DND-41 (cell line): ENCODE data around the gene LRRC3B.

Experiments
- ATAC-seq: fragments of 200-7000 bp; cut with Tn5 transposase; 3 replicates; pipeline ENCODE4 v1.9.1; 2021; ENCODE audit warnings: low read depth; ENCODE audit not compliant: insufficient read depth
- DNase-seq: peaks from one replicate; pipeline ENCODE4 v3.0.0-alpha.2; 2020
- H2AFZ ChIP-seq: 2 replicates; pipeline ENCODE4 v1.6.0; 2012; ENCODE audit warnings: low read depth, low read length
- H3K27ac ChIP-seq: 2 replicates; pipeline ENCODE4 v1.5.1; 2012; ENCODE audit warnings: low read length, inconsistent platforms
- H3K27me3 ChIP-seq: fragments of 200-600 bp; sonication (generic); 2 replicates; pipeline ENCODE4 v1.6.0; 2012; ENCODE audit warnings: low read length, mild to moderate bottlenecking, inconsistent platforms; ENCODE audit not compliant: insufficient read depth, poor library complexity
- H3K36me3 ChIP-seq: 2 replicates; pipeline ENCODE4 v1.5.1; 2012; ENCODE audit warnings: low read length, inconsistent platforms; ENCODE audit not compliant: insufficient read depth
- H3K4me1 ChIP-seq: 2 replicates; pipeline ENCODE4 v1.5.1; 2012; ENCODE audit warnings: mild to moderate bottlenecking, low read length; ENCODE audit not compliant: insufficient read depth
- H3K4me2 ChIP-seq: 2 replicates; pipeline ENCODE4 v1.6.0; 2012; ENCODE audit warnings: mild to moderate bottlenecking, moderate library complexity, low read length, inconsistent platforms; ENCODE audit not compliant: insufficient read depth
- H3K4me3 ChIP-seq, 2 experiments: fragments of 200-600 bp in 1 of 2; shearing (Covaris generic) in 1 of 2; 2 replicates each; pipeline ENCODE4 v1.5.1; 2012 to 2016; ENCODE audit warnings: inconsistent platforms in 2 of 2, low read length in 2 of 2, mild to moderate bottlenecking in 2 of 2, low read depth in 1 of 2, moderate library complexity in 1 of 2
- H3K79me2 ChIP-seq: 2 replicates; pipeline ENCODE4 v1.6.0; 2012; ENCODE audit warnings: low read length, inconsistent platforms; ENCODE audit not compliant: insufficient read depth
- H3K9ac ChIP-seq: 2 replicates; pipeline ENCODE4 v1.6.0; 2012; ENCODE audit warnings: low read depth, mild to moderate bottlenecking, inconsistent platforms, low read length, moderate library complexity
- H3K9me3 ChIP-seq: 2 replicates; pipeline ENCODE4 v1.5.1; 2012; ENCODE audit warnings: low read length, moderate library complexity, mild to moderate bottlenecking, inconsistent platforms; ENCODE audit not compliant: insufficient read depth, severe bottlenecking
- H4K20me1 ChIP-seq: 2 replicates; pipeline ENCODE4 v1.6.0; 2012; ENCODE audit warnings: low read length; ENCODE audit not compliant: insufficient read depth
- CTCF ChIP-seq: IDR thresholded peaks from 2 replicates; pipeline ENCODE4 v1.5.1; 2012; ENCODE audit warnings: borderline replicate concordance, low read length, moderate library complexity, mild to moderate bottlenecking; ENCODE audit not compliant: poor library complexity, severe bottlenecking; ENCODE audit errors: extremely low read depth
- EZH2 ChIP-seq: IDR thresholded peaks from 3 replicates; pipeline ENCODE4 v1.6.1; 2012; ENCODE audit warnings: borderline replicate concordance, low read depth, mild to moderate bottlenecking, moderate library complexity, low read length, inconsistent platforms; ENCODE audit not compliant: severe bottlenecking

The LRRC3B gene

DNA sequence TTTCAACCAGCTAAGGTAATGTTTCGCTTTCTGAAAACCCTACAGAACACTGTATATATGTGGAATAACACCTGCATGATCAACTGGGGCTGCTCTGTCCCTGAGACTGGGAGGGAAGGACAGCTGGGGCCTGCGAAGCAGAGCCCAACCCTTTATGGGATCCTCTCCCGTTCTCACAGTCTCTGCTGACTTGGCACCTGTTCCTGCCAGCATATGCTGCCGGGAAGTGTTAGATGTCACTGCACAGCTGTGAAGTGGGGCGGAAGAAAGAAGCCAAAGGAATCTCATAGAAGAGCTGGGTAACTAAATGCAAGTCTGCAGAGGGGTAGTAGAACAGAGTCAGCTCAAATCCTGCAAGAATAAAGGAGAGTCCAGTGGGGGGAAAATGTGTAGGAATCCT lies 29.6 kb downstream of the LRRC3B start:
- TF ChIP-seq CTCF (no peak), EZH2 (no peak)
- Histone ChIP-seq H3K27ac (no peak overlapping the region), H3K4me3 (no peak overlapping the region), H3K9ac (no peak overlapping the region), H3K36me3 (no peaks in the 10 kb centered on the region), H3K79me2 (no peaks in the 10 kb centered on the region), H2AFZ (no peak overlapping the region), H3K4me1 (no peaks in the 10 kb centered on the region), H3K9me3 (no peaks in the 10 kb centered on the region), H3K27me3 (no peaks in the 10 kb centered on the region), H3K4me2 (no peak overlapping the region), H4K20me1 (no peaks in the 10 kb centered on the region)
- ATAC-seq (no peak), DNase-seq (no peak)

- H3K4me1 ChIP-seq: no peaks in the 10 kb centered on the region
- H3K36me3 ChIP-seq: no peaks in the 10 kb centered on the region
- H3K9me3 ChIP-seq: no peaks in the 10 kb centered on the region
- ATAC-seq (no peak), DNase-seq (no peak)
- no peak overlapping the region for H2AFZ ChIP-seq
- TF ChIP-seq CTCF (no peak), EZH2 (no peak)
- H4K20me1 ChIP-seq: no peaks in the 10 kb centered on the region
- no peak overlapping the region for H3K9ac ChIP-seq
- no peak overlapping the region for H3K4me3 ChIP-seq
- no peak overlapping the region for H3K4me2 ChIP-seq
- H3K27ac ChIP-seq: no peak overlapping the region
- no peaks in the 10 kb centered on the region for H3K79me2 ChIP-seq
- H3K27me3 ChIP-seq: no peaks in the 10 kb centered on the region
These were observed 31.3 kb downstream of the LRRC3B start for GRCh38 chr3:26653811-26654425.

GRCh38 chr3:26655231-26655630 lies 32.7 kb downstream of the LRRC3B start:
- DNase-seq (no peak), ATAC-seq (no peak)
- Histone ChIP-seq H3K9ac (no peak overlapping the region), H3K79me2 (no peaks in the 10 kb centered on the region), H3K4me2 (no peak overlapping the region), H3K4me1 (no peaks in the 10 kb centered on the region), H3K27me3 (no peaks in the 10 kb centered on the region), H3K4me3 (no peak overlapping the region), H3K36me3 (no peaks in the 10 kb centered on the region), H3K9me3 (no peaks in the 10 kb centered on the region), H4K20me1 (no peaks in the 10 kb centered on the region), H2AFZ (no peak overlapping the region), H3K27ac (no peak overlapping the region)
- TF ChIP-seq CTCF: no peak
- no peak for TF ChIP-seq EZH2
